Measurements from ENCODE around the gene OR9Q1.

OR9Q1 gene

DNA sequence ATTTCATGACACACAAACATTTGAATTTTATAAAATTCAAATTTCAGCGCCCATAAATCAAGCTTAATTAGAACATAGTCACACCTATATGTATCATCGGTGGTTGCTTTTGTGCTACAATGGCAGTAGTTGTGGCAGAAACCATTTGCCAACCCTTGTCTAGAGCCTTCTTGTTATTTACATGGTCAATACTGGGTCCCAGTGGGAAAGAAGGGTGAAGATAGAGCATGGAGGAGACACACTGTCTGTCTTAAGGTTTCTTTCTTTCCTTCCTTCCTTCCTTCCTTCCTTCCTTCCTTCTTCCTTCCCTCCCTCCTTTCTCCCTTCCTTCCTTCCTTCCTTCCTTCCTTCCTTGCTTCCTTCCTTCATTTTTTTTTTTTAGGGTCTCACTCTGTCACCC lies 10.8 kb downstream of the OR9Q1 start:
- TF ChIP-seq, protein P1, sequence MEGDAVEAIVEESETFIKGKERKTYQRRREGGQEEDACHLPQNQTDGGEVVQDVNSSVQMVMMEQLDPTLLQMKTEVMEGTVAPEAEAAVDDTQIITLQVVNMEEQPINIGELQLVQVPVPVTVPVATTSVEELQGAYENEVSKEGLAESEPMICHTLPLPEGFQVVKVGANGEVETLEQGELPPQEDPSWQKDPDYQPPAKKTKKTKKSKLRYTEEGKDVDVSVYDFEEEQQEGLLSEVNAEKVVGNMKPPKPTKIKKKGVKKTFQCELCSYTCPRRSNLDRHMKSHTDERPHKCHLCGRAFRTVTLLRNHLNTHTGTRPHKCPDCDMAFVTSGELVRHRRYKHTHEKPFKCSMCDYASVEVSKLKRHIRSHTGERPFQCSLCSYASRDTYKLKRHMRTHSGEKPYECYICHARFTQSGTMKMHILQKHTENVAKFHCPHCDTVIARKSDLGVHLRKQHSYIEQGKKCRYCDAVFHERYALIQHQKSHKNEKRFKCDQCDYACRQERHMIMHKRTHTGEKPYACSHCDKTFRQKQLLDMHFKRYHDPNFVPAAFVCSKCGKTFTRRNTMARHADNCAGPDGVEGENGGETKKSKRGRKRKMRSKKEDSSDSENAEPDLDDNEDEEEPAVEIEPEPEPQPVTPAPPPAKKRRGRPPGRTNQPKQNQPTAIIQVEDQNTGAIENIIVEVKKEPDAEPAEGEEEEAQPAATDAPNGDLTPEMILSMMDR (conservative IDR thresholded peaks at IDR 0.05) = no peak
- no peak overlapping the region for H3K27ac ChIP-seq

DNA sequence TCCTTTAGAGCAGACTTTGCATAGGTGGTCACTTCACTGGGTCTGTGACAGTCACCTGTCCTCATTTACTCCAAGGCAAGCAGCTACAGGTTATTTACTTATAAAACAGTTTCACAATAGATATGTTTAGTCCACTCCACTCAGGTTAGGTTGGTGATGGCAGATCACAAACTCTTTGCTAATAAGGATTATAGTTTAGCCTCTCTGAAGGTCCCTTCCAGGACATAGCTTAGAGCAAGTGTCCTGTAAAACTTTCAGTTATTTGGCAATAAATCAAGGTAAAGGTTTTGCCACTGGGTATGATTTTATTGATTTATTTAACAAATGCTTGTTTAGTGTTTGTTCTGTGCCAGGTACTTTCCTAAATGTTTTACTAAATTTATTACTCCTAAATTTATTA lies 15.9 kb downstream of the OR9Q1 start:
- TF ChIP-seq, protein P1 (conservative IDR thresholded peaks at IDR 0.05) = no peak
- H3K27ac ChIP-seq = peak overlapping the region; percentile 23; the same call in 1 of the 2 replicates

DNA sequence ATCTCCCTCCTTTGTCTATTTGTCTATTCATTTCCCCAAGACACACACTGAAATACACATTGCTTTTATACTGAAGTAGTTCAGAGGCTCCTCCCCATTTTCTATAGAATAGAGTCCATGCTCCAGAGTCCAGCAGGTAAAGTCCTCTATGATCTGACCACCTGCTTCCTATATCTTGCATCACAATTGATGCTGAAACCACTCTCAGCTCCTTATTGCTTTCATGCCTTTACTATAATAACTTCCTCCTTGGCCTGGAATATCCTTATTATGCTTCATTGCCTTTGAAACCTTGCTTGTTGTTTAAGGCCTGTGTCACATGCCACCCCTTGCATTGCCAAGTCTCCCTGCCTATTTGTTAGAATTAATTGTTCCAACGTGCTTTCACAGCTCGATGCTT lies 19.7 kb downstream of the OR9Q1 start:
- H3K27ac ChIP-seq = no peak overlapping the region
- TF ChIP-seq, protein P1 (conservative IDR thresholded peaks at IDR 0.05) = no peak

DNA sequence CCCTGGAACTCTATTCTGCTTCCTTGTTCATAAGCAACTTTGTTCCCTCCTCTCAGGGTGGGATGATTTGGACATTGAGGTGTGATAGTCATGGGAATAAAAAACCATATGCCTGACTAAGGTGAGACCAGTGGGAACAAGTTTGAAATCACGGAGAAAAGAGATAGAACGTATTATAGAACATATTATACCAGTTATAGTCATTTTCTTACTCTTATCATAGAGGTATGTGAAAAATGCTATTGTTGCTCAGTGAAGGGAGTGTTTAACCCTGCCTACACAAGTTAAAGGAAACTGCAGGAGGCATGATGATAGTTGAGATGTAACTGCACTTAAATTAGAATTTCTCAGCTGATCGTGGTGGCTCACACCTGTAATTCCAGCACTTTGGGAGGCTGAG lies 22.6 kb downstream of the OR9Q1 start:
- TF ChIP-seq, protein P1 (conservative IDR thresholded peaks at IDR 0.05) = no peak

DNA sequence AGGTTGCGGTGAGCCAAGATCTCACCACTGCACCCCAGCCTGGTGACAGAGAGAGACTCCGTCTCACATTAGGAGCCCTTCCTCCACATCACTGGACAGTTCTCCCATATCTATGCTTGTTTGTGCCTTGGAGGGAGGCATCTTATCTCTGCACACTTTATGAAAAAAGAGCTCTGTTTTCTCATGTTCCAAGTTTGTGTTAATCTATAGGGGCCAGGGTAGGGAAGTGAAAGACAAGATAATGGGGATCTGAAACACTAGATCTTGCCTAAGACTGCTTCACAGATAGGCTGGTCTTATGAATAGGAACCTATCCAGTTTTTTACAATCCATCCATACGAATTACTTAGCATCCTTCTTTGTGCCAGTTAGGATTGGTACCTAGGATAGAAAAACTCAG lies 24.1 kb downstream of the OR9Q1 start:
- TF ChIP-seq, protein P1 (conservative IDR thresholded peaks at IDR 0.05) = no peak
- H3K27ac ChIP-seq = no peak overlapping the region

More for the DNA sequence above, 22.6 kb downstream of the OR9Q1 start:
- H3K27ac ChIP-seq = no peak overlapping the region

DNA sequence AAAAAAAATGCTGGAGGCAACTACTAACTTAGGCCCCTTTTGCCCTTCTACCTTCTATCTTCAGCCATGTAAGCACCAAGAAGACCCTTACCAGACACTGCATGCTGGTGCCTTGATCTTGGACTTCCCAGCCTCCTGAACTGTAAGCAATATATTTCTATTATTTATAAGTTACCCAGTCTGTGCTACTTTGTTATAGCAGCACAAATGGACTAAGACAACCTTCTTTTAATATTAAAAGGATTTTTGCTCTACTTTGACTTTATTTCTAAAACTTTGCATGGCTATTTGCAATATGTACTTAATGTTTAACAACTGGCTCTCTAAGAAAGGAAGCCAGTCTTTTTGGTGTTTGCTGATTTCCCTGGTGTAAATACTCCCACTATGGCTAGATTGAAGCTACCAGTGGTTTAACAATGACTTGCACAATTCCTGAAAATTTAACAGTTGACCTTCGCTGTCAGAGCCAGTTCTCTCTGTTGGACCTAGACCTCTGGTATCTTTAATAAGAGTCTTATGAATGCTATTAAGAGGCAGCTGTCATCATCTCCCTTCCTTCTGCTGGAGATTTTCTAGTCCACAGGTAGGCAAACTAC lies 32.2 kb downstream of the OR9Q1 start:
- TF ChIP-seq, protein P1 (conservative IDR thresholded peaks at IDR 0.05) = no peak

DNA sequence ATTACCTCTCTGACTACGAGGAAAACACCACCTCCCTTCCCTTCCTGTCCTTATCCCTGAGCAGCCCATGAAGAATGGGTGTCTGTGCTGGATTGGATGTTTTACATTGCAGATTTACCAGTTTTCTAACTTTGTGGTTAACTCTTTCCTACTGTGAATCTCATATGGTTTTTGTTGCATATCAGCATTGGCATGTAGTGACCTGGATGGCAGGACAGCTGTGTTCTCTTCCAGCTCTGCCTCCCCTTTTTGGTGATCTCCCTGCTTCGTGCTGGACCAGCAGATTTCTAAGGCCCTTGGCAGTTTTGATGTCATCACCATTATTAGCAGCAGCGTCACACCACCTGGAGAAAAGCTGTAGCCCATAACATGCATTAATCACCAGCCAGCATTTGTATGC lies 33.8 kb downstream of the OR9Q1 start:
- no peak overlapping the region for H3K27ac ChIP-seq
- TF ChIP-seq, protein P1 (conservative IDR thresholded peaks at IDR 0.05) = no peak

More for the DNA sequence above, 32.2 kb downstream of the OR9Q1 start:
- H3K27ac ChIP-seq = no peak overlapping the region
